Renal cortex interstitium (tissue), 3 donors: ENCODE results near the gene DEFB108B. TPM values are rescaled to one million over a fixed set of nuclear protein-coding genes. Genes with fewer than 3 reads are reported as not detected.

Experiments
- polyA plus RNA-seq, 3 donors: library from polyadenylated mRNA; unstranded; fragments of 120-200 nt; gene quantifications; one replicate each; pipeline ENCODE4 v1.2.1, GENCODE V29; 2013; ENCODE audit not compliant: insufficient read length in 3 of 3

DEFB108B gene
- polyA plus RNA-seq, 3 donors = not detected

Other genes with a start within 250 kb of the DEFB108B start
- 1 to 10 TPM in 2 of 3 donors, under 1 TPM in 1; 0.90 to 2.3 (median 1.6) TPM for gene DEFB131B, start 45.3 kb downstream of the DEFB108B start, polyA plus RNA-seq
- gene XNDC1N, start 95.4 kb downstream of the DEFB108B start, polyA plus RNA-seq = 10 to 100 TPM in 1 of 3 donors, 1 to 10 TPM in 2; 6.6 to 10.8 (median 7.7) TPM
- 10 to 100 TPM; 41.3 to 42.7 (median 41.9) TPM for gene RNF121, start 95.8 kb downstream of the DEFB108B start, polyA plus RNA-seq
- gene IL18BP, start 165.7 kb downstream of the DEFB108B start, polyA plus RNA-seq = 10 to 100 TPM in 1 of 3 donors, 1 to 10 TPM in 2; 8.8 to 13.0 (median 9.5) TPM
- 100 to 1,000 TPM; 251 to 339 (median 285) TPM for gene NUMA1, start 247.3 kb downstream of the DEFB108B start, polyA plus RNA-seq
- 10 to 100 TPM; 25.1 to 30.4 (median 25.3) TPM for gene LRRC51, start 247.7 kb downstream of the DEFB108B start, polyA plus RNA-seq